K562 (cell line): ENCODE data around the gene SND1. TPM values are rescaled to one million over a fixed set of nuclear protein-coding genes. Genes with fewer than 3 reads are reported as not detected.

Experiments used
- ARNT ChIP-seq, 2 experiments: fragments of 450-650 bp; IDR thresholded peaks; 2 replicates each; pipeline ENCODE4 v1.6.1; 2016; ENCODE audit warnings: mild to moderate bottlenecking in 1 of 2
- ATF1 ChIP-seq, 2 experiments: fragments of 450-650 bp in 1 of 2; IDR thresholded peaks; 2 replicates each; pipeline ENCODE4 v1.6.1; 2016; ENCODE audit warnings: missing compliant biosample characterization in 1 of 2, missing genetic modification characterization in 1 of 2
- EHMT2 ChIP-seq: fragments of 450-650 bp; IDR thresholded peaks from 2 replicates; pipeline ENCODE4 v1.6.1; 2018; ENCODE audit warnings: antibody characterized with exemption
- ETV1 ChIP-seq: fragments of 450-650 bp; conservative IDR thresholded peaks from 2 replicates; pipeline ENCODE4 v1.6.1; 2016; ENCODE audit warnings: missing genetic modification characterization, control low read depth, low read depth, missing compliant biosample characterization
- GATAD2A ChIP-seq: fragments of 450-650 bp; IDR thresholded peaks from 2 replicates; pipeline ENCODE4 v1.6.1; 2017
- HDAC2 ChIP-seq: fragments of 450-650 bp; IDR thresholded peaks from 2 replicates; pipeline ENCODE4 v1.6.1; 2016; ENCODE audit warnings: mild to moderate bottlenecking
- HNRNPLL ChIP-seq: fragments of 200-400 bp; formaldehyde crosslinking; IDR thresholded peaks from 2 replicates; pipeline ENCODE4 v1.6.1; 2017; ENCODE audit warnings: low read length, low read depth, mild to moderate bottlenecking; ENCODE audit not compliant: poor library complexity, severe bottlenecking
- RAD51 ChIP-seq: fragments of 450-650 bp; IDR thresholded peaks from 2 replicates; pipeline ENCODE4 v1.7.1; 2016; ENCODE audit warnings: low read depth, mild to moderate bottlenecking, borderline replicate concordance
- SIN3A ChIP-seq, 2 experiments: fragments of 150-350 bp in 1 of 2; IDR thresholded peaks; 2 replicates each; pipeline ENCODE4 v1.6.1; 2011 to 2016; ENCODE audit warnings: borderline replicate concordance in 2 of 2, low read depth in 2 of 2, low read length in 2 of 2, mild to moderate bottlenecking in 2 of 2, moderate library complexity in 2 of 2; ENCODE audit not compliant: control insufficient read depth in 1 of 2
- SMARCE1 ChIP-seq: fragments of 450-650 bp; IDR thresholded peaks from 2 replicates; pipeline ENCODE4 v1.7.1; 2016; ENCODE audit warnings: mild to moderate bottlenecking
- TAL1 ChIP-seq: fragments of 450-650 bp; IDR thresholded peaks from 2 replicates; pipeline ENCODE4 v1.6.1; 2016; ENCODE audit warnings: mild to moderate bottlenecking
- TBL1XR1 ChIP-seq, 2 experiments: IDR thresholded peaks; 2 replicates each; pipeline ENCODE4 v1.6.1; 2012; ENCODE audit warnings: improper control_type of control experiment in 2 of 2, low read length in 2 of 2, mild to moderate bottlenecking in 1 of 2
- ZFX ChIP-seq: sonication (generic); formaldehyde crosslinking; IDR thresholded peaks from 2 replicates; pipeline ENCODE4 v1.8.0; 2022; ENCODE audit warnings: mild to moderate bottlenecking, missing genetic modification reagents, moderate library complexity
- ZSCAN29 ChIP-seq: fragments of 450-650 bp; IDR thresholded peaks from 2 replicates; pipeline ENCODE4 v1.6.1; 2017
- polyA plus RNA-seq, 8 experiments: library from polyadenylated mRNA; depleted of rRNA in 4 of 8; stranded (reverse) in 5 of 8; unstranded in 3 of 8; fragments of >200 nt; fragmentation: Nextera tagmentation in 2 of 8; fragmentation: Illumina TruSeq in 1 of 8; extraction: Ambion mirVana in 2 of 8; extraction: Trizol in 1 of 8; gene quantifications; 2 replicates each; pipeline versions ENCODE4 v1.2.1 to v1.2.3, GENCODE V29; 2011 to 2014; ENCODE audit warnings: inconsistent platforms in 1 of 8, missing spikeins in 1 of 8
- total RNA-seq, 7 experiments: library from RNA; depleted of rRNA in 6 of 7; stranded (reverse); fragments of >200 nt in 6 of 7; fragmentation: Illumina TruSeq in 2 of 7; extraction: Trizol in 2 of 7; gene quantifications; 2 replicates each; pipeline versions ENCODE4 v1.2.1 to v1.2.3, GENCODE V29; 2011 to 2021; ENCODE audit warnings: low replicate concordance in 1 of 7
- TF ChIP-seq, protein P1 (sequence below): fragments of 450-650 bp; IDR thresholded peaks from 2 replicates; pipeline ENCODE4 v1.6.1; 2014; ENCODE audit warnings: low read depth, mild to moderate bottlenecking, moderate library complexity, borderline replicate concordance
- TF ChIP-seq, protein P2 (sequence below), 2 experiments: fragments of 450-650 bp; conservative IDR thresholded peaks; 2 replicates each; pipeline ENCODE4 v1.6.1; 2017; ENCODE audit warnings: mild to moderate bottlenecking in 2 of 2, moderate library complexity in 2 of 2
- TF ChIP-seq, protein P3 (sequence below): fragments of 200-800 bp; sonication (Bioruptor generic); IDR thresholded peaks from 2 replicates; pipeline ENCODE4 v1.6.1; 2017; ENCODE audit warnings: missing genetic modification characterization, missing compliant biosample characterization
- TF ChIP-seq, protein P4 (sequence below): sonication (generic); formaldehyde crosslinking; IDR thresholded peaks from 2 replicates; pipeline ENCODE4 v1.8.1; 2023; ENCODE audit warnings: mild to moderate bottlenecking, missing genetic modification reagents

Gene SND1
- total and polyA plus RNA-seq, 9 of the 15 experiments (the other 6 are each of a cell fraction or from before 2014, with no cell fraction given), result 46.5 to 307 (median 191) TPM

DNA sequence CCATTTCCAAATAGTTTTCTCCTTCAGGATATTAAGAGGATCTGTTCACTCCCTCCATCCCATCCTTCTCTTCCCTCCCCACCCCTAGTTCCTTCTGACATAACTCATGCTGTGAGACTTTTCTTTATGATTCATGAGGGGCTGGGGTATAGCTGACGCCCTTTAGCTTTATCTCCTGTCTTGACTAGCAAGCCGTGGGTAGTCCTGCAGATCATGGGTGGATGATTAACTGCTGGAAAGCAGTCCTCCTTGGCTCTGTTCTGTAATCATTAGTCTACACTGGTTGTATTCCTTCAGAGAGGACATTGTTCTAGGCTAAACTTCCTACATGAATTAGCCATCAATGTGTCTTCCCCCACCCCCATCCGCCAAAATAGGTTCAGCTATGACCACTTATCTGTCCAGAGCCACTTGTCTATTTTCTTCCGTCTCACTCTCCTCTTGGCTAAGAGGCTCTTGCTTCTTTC is 243.9 kb downstream of the SND1 start (continued):
- TF ChIP-seq ETV1 (tag), result 0 out of 2 replicates have a peak, but pooled peaks have one; percentile 29
- TF ChIP-seq ZSCAN29, result peak; percentile 76; the same call in 1 of the 2 replicates
- peak; percentile 61 for TF ChIP-seq SMARCE1
- TF ChIP-seq EHMT2, result peak; percentile 80
- TF ChIP-seq SIN3A (IDR thresholded peaks at IDR 0.05; ENCODE audit: borderline replicate concordance in 2 of 2, control insufficient read depth in 1 of 2, low read depth in 2 of 2, low read length in 2 of 2), result no peak
- TF ChIP-seq HDAC2, result peak; percentile 7; the same call in 1 of the 2 replicates
- TF ChIP-seq, protein P1, sequence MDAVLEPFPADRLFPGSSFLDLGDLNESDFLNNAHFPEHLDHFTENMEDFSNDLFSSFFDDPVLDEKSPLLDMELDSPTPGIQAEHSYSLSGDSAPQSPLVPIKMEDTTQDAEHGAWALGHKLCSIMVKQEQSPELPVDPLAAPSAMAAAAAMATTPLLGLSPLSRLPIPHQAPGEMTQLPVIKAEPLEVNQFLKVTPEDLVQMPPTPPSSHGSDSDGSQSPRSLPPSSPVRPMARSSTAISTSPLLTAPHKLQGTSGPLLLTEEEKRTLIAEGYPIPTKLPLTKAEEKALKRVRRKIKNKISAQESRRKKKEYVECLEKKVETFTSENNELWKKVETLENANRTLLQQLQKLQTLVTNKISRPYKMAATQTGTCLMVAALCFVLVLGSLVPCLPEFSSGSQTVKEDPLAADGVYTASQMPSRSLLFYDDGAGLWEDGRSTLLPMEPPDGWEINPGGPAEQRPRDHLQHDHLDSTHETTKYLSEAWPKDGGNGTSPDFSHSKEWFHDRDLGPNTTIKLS, result peak; percentile 34; the same call in 1 of the 2 replicates
- peak in 1 of 2 experiments; percentile 29; a peak in 1 of 4 replicates for TF ChIP-seq ARNT (IDR thresholded peaks at IDR 0.05)
- TF ChIP-seq, protein P2, sequence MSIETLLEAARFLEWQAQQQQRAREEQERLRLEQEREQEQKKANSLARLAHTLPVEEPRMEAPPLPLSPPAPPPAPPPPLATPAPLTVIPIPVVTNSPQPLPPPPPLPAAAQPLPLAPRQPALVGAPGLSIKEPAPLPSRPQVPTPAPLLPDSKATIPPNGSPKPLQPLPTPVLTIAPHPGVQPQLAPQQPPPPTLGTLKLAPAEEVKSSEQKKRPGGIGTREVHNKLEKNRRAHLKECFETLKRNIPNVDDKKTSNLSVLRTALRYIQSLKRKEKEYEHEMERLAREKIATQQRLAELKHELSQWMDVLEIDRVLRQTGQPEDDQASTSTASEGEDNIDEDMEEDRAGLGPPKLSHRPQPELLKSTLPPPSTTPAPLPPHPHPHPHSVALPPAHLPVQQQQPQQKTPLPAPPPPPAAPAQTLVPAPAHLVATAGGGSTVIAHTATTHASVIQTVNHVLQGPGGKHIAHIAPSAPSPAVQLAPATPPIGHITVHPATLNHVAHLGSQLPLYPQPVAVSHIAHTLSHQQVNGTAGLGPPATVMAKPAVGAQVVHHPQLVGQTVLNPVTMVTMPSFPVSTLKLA (conservative IDR thresholded peaks at IDR 0.05), result peak in 1 of 2 experiments; percentile 2; a peak in 1 of 4 replicates
- peak; percentile 73; the same call in 1 of the 2 replicates for TF ChIP-seq GATAD2A
- peak; percentile 61 for TF ChIP-seq TAL1
- TF ChIP-seq ZFX, result no peak
- no peak for TF ChIP-seq ATF1 (CRISPR knock-in tag; IDR thresholded peaks at IDR 0.05)
- peak; percentile 22; the same call in 1 of the 2 replicates for TF ChIP-seq ATF1 (tag; IDR thresholded peaks at IDR 0.05)
- TF ChIP-seq RAD51, result no peak
- no peak for TF ChIP-seq HNRNPLL
- TF ChIP-seq, protein P3, sequence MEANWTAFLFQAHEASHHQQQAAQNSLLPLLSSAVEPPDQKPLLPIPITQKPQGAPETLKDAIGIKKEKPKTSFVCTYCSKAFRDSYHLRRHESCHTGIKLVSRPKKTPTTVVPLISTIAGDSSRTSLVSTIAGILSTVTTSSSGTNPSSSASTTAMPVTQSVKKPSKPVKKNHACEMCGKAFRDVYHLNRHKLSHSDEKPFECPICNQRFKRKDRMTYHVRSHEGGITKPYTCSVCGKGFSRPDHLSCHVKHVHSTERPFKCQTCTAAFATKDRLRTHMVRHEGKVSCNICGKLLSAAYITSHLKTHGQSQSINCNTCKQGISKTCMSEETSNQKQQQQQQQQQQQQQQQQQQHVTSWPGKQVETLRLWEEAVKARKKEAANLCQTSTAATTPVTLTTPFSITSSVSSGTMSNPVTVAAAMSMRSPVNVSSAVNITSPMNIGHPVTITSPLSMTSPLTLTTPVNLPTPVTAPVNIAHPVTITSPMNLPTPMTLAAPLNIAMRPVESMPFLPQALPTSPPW (CRISPR knock-in tag), result peak; percentile 35; the same call in 1 of the 2 replicates
- peak; percentile 66 to 80; a peak in 3 of 4 replicates for TF ChIP-seq TBL1XR1 (IDR thresholded peaks at IDR 0.05; ENCODE audit: low read length in 2 of 2)
- TF ChIP-seq, protein P4, sequence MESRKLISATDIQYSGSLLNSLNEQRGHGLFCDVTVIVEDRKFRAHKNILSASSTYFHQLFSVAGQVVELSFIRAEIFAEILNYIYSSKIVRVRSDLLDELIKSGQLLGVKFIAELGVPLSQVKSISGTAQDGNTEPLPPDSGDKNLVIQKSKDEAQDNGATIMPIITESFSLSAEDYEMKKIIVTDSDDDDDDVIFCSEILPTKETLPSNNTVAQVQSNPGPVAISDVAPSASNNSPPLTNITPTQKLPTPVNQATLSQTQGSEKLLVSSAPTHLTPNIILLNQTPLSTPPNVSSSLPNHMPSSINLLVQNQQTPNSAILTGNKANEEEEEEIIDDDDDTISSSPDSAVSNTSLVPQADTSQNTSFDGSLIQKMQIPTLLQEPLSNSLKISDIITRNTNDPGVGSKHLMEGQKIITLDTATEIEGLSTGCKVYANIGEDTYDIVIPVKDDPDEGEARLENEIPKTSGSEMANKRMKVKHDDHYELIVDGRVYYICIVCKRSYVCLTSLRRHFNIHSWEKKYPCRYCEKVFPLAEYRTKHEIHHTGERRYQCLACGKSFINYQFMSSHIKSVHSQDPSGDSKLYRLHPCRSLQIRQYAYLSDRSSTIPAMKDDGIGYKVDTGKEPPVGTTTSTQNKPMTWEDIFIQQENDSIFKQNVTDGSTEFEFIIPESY (CRISPR knock-in tag), result no peak
